ENCODE data around the gene SLC36A3. TPM values are rescaled to one million over a fixed set of nuclear protein-coding genes. Genes with fewer than 3 reads are reported as not detected.
A peak's percentile ranks its signal among the peaks of the same experiment; 100 is the strongest.

The SLC36A3 gene
- total RNA-seq, 1 donor from 2014 or later: not detected

DNA sequence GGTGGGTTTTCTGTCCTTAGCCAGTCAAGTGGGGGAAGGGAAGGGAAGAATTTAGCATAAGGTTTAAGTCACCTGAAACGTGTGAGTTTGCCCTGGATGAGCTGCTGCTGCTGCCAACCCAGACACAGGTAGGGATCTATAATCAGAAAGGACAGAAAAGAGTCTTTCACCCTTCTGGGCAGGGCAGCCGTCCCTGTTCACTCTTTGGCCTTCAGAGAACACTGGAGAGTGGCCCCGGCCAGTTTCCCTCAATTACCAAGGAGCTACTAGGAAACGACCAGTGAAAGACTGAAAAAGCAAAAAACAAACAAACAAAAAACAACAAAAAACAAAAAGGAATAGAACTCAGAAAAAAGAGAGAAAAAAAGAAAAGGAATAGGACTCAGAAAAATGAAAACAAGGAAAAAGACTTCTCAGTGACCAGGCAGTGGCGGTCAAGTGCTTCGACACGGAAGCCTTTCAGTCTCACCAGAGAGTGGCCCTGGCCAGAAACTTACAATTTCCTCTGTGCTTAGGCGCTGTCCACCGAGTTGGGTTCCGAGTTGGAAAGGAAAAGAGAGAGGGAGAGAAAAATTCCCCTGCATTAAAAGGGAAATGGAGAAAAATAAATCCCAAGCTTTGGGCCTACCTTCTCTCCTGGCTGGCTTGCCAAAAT is 53.1 kb downstream of the SLC36A3 start:
- H3K4me3 Mint-ChIP-seq (ENCODE audit: unreplicated experiment): no peak overlapping the region
- no peaks in the 10 kb centered on the region for H3K9me3 Mint-ChIP-seq (ENCODE audit: unreplicated experiment)
- no peak for DNase-seq (ENCODE audit: extremely low spot score, unreplicated experiment)

DNA sequence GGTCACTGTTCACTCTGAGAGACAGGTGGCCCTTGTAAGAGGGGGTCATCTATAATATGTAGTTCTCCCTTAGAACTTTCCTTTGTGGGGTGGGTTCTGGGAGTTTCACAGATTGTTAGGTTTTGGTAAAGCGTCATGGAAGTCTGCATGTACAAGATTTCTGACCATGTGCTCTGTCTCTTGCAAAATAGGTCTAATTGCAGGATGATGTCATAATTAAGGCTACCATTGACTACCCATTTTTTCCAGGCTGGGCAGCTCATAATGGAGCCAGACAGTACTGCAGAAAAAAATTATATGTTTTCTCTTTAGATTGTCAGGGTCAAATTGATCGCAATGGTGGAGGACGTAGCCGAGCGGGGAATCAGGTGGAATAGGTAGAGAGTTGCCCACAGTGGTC is 54.3 kb downstream of the SLC36A3 start:
- Mint-ChIP-seq H3K9me3 (ENCODE audit: unreplicated experiment) (no peaks in the 10 kb centered on the region), H3K36me3 (ENCODE audit: unreplicated experiment) (no peaks in the 10 kb centered on the region), H3K27me3 (ENCODE audit: unreplicated experiment) (peaks cover 22% of the 10 kb centered on the region), H3K4me3 (ENCODE audit: unreplicated experiment) (no peak overlapping the region), H3K4me1 (ENCODE audit: unreplicated experiment) (peaks cover 14% of the 10 kb centered on the region), H3K27ac (ENCODE audit: unreplicated experiment) (no peak overlapping the region)
- TF ChIP-seq, protein P1, sequence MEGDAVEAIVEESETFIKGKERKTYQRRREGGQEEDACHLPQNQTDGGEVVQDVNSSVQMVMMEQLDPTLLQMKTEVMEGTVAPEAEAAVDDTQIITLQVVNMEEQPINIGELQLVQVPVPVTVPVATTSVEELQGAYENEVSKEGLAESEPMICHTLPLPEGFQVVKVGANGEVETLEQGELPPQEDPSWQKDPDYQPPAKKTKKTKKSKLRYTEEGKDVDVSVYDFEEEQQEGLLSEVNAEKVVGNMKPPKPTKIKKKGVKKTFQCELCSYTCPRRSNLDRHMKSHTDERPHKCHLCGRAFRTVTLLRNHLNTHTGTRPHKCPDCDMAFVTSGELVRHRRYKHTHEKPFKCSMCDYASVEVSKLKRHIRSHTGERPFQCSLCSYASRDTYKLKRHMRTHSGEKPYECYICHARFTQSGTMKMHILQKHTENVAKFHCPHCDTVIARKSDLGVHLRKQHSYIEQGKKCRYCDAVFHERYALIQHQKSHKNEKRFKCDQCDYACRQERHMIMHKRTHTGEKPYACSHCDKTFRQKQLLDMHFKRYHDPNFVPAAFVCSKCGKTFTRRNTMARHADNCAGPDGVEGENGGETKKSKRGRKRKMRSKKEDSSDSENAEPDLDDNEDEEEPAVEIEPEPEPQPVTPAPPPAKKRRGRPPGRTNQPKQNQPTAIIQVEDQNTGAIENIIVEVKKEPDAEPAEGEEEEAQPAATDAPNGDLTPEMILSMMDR (IDR thresholded peaks at IDR 0.05): no peak
- no peak for DNase-seq (ENCODE audit: extremely low spot score, unreplicated experiment)

More for the DNA sequence above, 53.1 kb downstream of the SLC36A3 start:
- no peaks in the 10 kb centered on the region for H3K36me3 Mint-ChIP-seq (ENCODE audit: unreplicated experiment)
- peaks cover 14% of the 10 kb centered on the region for H3K4me1 Mint-ChIP-seq (ENCODE audit: unreplicated experiment)
- TF ChIP-seq, protein P1 (IDR thresholded peaks at IDR 0.05): no peak
- H3K27me3 Mint-ChIP-seq (ENCODE audit: unreplicated experiment): peaks cover 21% of the 10 kb centered on the region
- peak overlapping the region; percentile 36 for H3K27ac Mint-ChIP-seq (ENCODE audit: unreplicated experiment)

DNA sequence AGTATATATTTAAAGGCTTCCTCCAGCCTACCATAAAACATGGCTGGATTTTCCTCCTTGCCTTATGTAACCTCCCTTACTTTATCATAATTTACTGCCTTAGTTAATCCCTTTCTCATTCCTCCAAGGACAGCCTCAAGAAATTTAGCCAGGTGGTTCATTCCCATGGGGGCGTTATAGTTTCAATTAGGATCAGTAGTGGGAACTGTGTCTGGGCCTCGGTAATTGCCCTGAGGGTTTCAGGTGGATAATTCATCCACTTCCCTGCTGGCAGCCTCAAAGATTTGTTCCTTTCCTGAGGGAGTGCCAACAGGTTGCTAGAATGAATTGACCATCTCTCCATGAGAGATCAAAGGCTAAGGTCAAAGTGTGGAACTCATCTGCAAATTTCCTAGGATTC is 54.9 kb downstream of the SLC36A3 start:
- H3K27me3 Mint-ChIP-seq (ENCODE audit: unreplicated experiment): peaks cover 22% of the 10 kb centered on the region
- no peak for DNase-seq (ENCODE audit: extremely low spot score, unreplicated experiment)
- H3K27ac Mint-ChIP-seq (ENCODE audit: unreplicated experiment): no peak overlapping the region
- TF ChIP-seq, protein P1 (IDR thresholded peaks at IDR 0.05): no peak
- H3K4me1 Mint-ChIP-seq (ENCODE audit: unreplicated experiment): peaks cover 9% of the 10 kb centered on the region
- H3K9me3 Mint-ChIP-seq (ENCODE audit: unreplicated experiment): no peaks in the 10 kb centered on the region
- H3K4me3 Mint-ChIP-seq (ENCODE audit: unreplicated experiment): no peak overlapping the region
- no peaks in the 10 kb centered on the region for H3K36me3 Mint-ChIP-seq (ENCODE audit: unreplicated experiment)

DNA sequence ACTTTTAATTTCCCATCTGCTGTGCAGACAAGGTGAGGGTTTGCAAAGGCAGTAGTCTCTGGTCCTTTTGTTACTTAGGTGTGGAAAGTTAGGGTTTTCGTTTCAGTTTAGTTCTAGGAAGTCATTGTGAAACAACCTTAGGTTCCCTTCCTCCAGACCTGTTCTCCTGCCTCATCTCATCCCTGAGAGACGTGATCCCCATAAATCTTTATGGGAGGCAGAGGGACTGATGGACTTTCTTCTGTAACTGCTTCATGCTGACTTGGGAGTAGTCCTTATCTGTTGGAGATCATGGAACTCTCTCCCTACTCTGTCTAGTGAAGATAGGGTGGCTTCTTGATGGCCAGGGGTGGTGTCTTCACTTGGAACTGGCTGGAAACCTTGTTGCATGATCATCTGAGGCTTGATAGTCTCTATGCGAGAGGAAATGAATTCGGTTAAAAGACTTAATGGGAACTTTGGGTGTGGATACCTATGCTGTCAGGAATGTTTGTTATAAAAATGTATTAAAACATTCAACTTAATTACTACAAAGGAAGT is 57.8 kb downstream of the SLC36A3 start:
- no peak for DNase-seq (ENCODE audit: extremely low spot score, unreplicated experiment)
- TF ChIP-seq, protein P1 (IDR thresholded peaks at IDR 0.05): no peak
- Mint-ChIP-seq H3K9me3 (ENCODE audit: unreplicated experiment) (no peaks in the 10 kb centered on the region), H3K4me3 (ENCODE audit: unreplicated experiment) (no peak overlapping the region), H3K27ac (ENCODE audit: unreplicated experiment) (no peak overlapping the region), H3K27me3 (ENCODE audit: unreplicated experiment) (peaks cover 22% of the 10 kb centered on the region), H3K4me1 (ENCODE audit: unreplicated experiment) (no peaks in the 10 kb centered on the region), H3K36me3 (ENCODE audit: unreplicated experiment) (no peaks in the 10 kb centered on the region)

DNA sequence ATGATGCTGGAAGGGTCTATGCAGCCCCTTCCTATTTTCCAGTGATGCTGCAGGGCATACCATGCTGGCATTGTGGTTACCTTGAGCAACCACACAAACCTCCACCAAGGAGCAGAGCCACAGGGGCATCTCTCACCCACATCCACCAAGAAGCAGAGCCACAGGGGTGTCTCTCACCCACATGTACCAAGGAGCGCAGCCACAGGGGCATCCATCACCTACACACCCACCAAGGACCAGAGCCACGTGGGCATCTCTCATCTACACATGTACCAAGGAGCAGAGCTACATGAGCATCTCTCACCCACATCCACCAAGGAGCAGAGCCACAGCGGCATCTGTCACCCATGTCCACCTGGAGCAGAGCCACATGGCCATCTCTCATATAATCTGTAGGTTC is 59.4 kb downstream of the SLC36A3 start:
- H3K4me1 Mint-ChIP-seq (ENCODE audit: unreplicated experiment): peaks cover under 1% of the 10 kb centered on the region
- peaks cover 23% of the 10 kb centered on the region for H3K27me3 Mint-ChIP-seq (ENCODE audit: unreplicated experiment)
- no peaks in the 10 kb centered on the region for H3K9me3 Mint-ChIP-seq (ENCODE audit: unreplicated experiment)
- DNase-seq (ENCODE audit: extremely low spot score, unreplicated experiment): no peak
- H3K27ac Mint-ChIP-seq (ENCODE audit: unreplicated experiment): no peak overlapping the region
- H3K4me3 Mint-ChIP-seq (ENCODE audit: unreplicated experiment): no peak overlapping the region
- no peaks in the 10 kb centered on the region for H3K36me3 Mint-ChIP-seq (ENCODE audit: unreplicated experiment)
- TF ChIP-seq, protein P1 (IDR thresholded peaks at IDR 0.05): no peak

Data from osteocyte (in vitro differentiated cells).